LNCAP (cell line): Measurements from ENCODE around the gene PIGR.

Source experiments
- TF ChIP-seq, protein P1 (sequence below): fragments of 450-650 bp; IDR thresholded peaks from 2 replicates; pipeline ENCODE4 v1.5.1; 2017; ENCODE audit warnings: mild to moderate bottlenecking

PIGR gene

DNA sequence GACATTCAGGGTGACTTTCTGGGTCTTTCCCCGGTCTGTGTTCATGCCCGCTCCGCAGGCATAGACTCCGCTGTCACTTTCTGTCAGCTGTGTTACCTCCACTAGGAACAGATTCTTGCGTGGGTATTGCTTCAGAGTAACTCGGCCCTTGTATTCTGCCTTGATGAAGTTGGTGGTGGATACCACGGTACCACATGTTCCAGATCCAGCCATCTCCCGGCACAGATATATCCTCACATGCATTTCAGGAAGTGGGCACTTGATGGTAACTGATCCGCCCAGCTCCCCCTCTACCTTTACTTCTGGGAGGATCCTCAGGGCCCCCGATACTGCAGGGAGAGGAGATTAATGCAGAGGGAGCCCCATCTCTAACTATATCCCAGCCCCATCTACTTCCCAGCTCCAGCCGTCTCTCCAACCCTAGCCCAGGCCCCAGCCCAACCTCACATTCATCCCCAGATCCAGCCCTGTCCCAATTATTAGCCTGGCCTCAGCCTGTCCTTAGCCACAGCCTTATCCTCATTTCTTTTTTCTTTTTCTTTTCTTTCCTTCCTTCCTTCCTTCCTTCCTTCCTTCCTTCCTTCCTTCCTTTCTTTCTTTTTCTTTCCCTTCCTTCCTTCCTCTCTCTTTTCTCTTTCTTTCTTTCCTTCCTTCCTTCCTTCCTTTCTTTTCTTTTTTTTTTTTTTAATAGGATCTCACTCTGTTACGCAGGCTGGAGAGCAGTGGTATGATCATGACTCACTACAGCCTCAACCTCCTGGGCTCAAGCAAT is 32.3 kb downstream of the PIGR start:
- TF ChIP-seq, protein P1, sequence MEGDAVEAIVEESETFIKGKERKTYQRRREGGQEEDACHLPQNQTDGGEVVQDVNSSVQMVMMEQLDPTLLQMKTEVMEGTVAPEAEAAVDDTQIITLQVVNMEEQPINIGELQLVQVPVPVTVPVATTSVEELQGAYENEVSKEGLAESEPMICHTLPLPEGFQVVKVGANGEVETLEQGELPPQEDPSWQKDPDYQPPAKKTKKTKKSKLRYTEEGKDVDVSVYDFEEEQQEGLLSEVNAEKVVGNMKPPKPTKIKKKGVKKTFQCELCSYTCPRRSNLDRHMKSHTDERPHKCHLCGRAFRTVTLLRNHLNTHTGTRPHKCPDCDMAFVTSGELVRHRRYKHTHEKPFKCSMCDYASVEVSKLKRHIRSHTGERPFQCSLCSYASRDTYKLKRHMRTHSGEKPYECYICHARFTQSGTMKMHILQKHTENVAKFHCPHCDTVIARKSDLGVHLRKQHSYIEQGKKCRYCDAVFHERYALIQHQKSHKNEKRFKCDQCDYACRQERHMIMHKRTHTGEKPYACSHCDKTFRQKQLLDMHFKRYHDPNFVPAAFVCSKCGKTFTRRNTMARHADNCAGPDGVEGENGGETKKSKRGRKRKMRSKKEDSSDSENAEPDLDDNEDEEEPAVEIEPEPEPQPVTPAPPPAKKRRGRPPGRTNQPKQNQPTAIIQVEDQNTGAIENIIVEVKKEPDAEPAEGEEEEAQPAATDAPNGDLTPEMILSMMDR: no peak

DNA sequence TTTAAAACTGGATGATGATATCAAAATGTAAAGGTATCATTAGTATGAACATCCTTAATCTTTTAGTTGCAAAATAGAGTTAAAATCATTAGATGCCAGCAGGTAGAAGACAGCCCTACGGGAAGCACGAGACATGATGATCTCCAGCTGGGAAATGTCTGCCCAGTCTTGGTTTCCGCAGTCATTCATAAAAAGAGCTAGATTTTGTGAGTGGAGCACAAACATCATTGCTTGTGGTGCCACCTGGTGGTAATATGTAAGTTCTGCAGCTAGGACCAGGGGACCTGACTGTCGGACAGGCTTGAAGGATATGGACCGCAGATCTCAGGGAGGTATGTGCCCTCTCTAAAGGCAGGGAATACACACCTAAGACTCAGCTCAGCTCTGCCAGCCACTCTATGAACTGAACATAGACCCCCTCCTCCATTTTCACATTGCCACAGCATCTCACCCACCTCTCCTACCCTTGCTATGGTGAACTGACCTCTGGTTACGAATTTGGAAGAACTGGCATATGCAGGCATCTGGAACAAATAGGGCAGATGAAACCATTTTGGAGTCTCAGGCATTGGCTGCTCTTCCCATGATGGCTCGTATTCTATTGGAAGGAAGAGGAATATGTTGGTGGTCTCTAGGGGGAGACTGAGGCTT is 33.7 kb downstream of the PIGR start:
- TF ChIP-seq, protein P1: peak; percentile 92

DNA sequence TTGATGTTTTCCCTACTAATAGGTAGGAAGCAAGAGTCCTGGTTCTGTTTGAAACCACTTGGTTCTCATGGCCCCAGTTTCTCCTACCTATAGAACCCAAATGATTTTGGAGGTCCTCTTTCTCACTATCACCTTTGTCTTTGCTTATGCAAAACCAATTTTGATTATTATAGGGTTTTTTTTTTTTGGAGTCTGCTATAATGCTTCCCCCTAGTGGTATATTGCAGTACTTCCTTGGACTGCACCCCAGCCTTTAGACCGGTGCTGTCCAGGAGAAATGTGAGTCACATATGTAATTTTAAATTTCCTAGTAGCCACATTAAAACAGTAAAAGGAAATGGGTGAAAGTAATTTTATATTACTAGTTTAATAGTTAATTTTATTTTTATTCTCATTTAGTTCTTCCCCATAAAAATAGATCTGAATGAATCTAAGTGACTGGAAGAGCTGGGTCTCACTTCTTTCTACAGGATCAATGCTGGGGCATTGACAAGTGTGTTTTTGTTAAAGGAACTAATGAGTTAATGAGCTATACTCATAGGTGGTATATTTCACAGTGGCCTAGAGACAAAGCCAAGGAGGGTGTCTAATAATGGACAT is 35.1 kb downstream of the PIGR start:
- TF ChIP-seq, protein P1: peak; percentile 90

DNA sequence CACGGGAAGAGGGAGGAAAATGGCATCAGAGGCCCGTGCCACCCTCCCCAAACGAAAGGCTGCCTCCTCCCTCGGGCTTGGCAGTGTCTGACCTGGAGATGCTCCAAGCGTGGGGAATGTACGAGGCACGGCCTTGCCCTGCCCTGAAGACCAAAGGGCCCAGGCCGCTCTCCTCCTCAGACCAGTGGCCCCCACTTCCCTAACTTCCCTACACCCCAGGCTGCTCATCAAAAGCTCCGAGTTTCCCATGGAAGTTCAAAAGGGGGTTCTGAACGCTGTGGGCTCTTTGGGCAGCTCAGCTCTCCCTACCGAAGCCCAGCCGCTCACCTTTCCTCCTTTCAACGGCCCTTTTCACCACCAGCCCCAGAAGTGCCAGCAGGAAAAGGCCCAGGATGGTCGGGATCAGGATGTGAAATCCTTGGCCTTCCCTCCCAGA is 36.4 kb downstream of the PIGR start:
- TF ChIP-seq, protein P1: 0 out of 2 replicates have a peak, but pooled peaks have one; percentile 6

DNA sequence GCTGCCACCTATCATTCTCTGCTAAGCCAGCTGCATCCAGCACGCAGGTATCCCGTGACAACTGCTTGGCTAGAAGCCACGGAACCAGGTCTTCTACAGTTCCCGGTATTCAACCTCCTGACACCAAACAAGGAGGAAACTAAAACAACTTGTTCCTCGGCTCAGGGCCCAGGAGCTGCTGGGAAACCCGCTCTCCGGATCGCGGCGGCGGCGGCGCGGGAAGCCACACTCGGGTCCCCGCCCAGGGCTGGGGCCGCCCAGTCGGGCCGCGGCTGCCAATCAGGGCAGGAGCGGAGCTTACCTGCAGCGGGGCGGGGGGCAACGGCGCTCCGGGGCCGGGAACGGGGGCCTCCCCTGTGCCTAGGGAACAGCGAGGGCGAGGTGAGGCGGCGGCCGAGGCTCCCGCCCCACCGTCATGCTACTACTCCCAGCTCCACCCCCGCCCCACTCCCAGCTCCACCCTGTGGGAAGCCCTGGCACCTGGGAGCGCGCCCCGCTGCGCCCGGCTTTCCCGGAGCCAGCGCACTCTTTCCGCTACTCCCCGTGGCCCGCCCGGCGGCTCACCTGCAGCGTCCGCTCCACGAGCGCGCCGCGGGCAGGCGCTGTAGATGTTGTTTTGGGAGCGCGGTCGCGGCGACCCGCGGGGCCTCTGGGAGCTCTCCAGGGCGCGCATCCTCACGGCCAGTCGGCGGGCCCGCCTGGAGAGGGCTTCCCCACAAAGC is 36.9 kb downstream of the PIGR start:
- TF ChIP-seq, protein P1: 0 out of 2 replicates have a peak, but pooled peaks have one; percentile 31

DNA sequence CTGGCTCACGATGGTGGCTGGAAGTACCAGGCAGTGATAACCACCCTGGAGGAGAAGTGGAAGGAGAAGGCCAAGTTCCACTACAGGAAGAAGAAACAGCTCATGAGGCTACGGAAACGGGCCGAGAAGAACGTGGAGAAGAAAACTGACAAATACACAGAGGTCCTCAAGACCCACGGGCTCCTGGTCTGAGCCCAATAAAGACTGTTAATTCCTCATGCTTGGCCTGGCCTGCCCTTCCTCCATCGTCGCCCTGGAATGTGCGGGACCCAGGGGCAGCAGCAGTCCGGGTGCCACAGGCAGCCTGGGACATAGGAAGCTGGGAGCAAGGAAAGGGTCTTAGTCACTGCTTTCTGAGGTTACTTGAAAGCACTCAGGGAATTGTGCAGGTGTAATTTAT is 38.2 kb downstream of the PIGR start:
- TF ChIP-seq, protein P1: no peak

DNA sequence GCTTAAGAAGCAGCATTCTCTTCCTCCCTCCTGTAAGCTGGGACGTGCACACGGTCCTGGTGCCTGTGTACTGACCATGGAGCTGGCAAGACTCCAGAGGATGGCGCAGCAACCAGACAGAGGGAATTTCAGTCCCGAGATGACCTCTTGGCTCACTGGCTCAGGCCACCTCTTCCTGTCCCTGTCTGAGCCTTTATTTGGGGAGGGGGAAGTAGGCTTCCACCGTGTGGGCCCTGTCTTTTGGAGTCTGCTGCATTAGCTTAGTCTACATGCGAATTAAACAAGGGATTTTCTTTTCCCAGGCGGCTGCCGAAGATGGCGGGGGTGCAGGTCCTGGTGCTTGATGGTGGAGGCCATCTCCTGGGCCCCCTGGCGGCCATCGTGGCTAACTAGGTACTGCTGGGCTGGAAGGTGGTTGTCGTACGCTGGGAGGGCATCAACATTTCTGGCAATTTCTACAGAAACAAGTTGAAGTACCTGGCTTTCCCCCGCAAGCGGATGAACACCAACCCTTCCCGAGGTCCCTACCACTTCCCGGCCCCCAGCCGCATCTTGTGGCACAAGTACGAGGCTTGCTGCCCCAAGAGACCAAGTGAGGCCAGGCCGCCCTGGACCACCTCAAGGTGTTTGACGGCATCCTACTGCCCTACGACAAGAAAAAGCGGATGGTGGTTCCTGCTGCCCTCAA is 38.8 kb downstream of the PIGR start:
- TF ChIP-seq, protein P1: peak; percentile 48
